Endodermal cell (in vitro differentiated cells): ENCODE data around the gene ONECUT3. TPM values are rescaled to one million over a fixed set of nuclear protein-coding genes. Genes with fewer than 3 reads are reported as not detected.

Experiments used
- DNase-seq: peaks from one replicate; pipeline ENCODE4 v3.0.0-alpha.2; 2017
- H3K27ac ChIP-seq: 2 replicates; pipeline ENCODE4 v1.5.1; 2013; ENCODE audit warnings: mild to moderate bottlenecking, low read depth, low read length, moderate library complexity
- H3K27me3 ChIP-seq: 2 replicates; pipeline ENCODE4 v1.6.1; 2013; ENCODE audit warnings: mild to moderate bottlenecking, low read length, moderate library complexity; ENCODE audit not compliant: insufficient read depth, control insufficient read depth, poor library complexity, severe bottlenecking
- H3K36me3 ChIP-seq: 2 replicates; pipeline ENCODE4 v1.7.0; 2013; ENCODE audit warnings: mild to moderate bottlenecking, low read length, moderate library complexity; ENCODE audit not compliant: control insufficient read depth, insufficient read depth
- H3K4me1 ChIP-seq: one replicate; pipeline ENCODE4 v1.7.0; 2013; ENCODE audit warnings: low read length; ENCODE audit not compliant: control insufficient read depth, insufficient read depth
- H3K4me3 ChIP-seq: 2 replicates; pipeline ENCODE4 v1.5.1; 2013; ENCODE audit warnings: mild to moderate bottlenecking, low read length, moderate library complexity
- H3K9ac ChIP-seq: 2 replicates; pipeline ENCODE4 v1.6.1; 2013; ENCODE audit warnings: mild to moderate bottlenecking, low read length, moderate library complexity; ENCODE audit not compliant: poor library complexity, severe bottlenecking; ENCODE audit errors: extremely low read depth
- H3K9me3 ChIP-seq: 2 replicates; pipeline ENCODE4 v1.6.1; 2013; ENCODE audit warnings: mild to moderate bottlenecking, low read length, moderate library complexity; ENCODE audit not compliant: control insufficient read depth
- H3K27ac Mint-ChIP-seq: 2 replicates; pipeline ENCODE4 v1.8.0; 2020; ENCODE audit warnings: mixed read lengths
- H3K27me3 Mint-ChIP-seq: 2 replicates; pipeline ENCODE4 v1.8.0; 2021; ENCODE audit warnings: mild to moderate bottlenecking, mixed read lengths; ENCODE audit not compliant: insufficient read depth
- H3K36me3 Mint-ChIP-seq: 2 replicates; pipeline ENCODE4 v1.8.0; 2020; ENCODE audit warnings: low read depth, mixed read lengths
- H3K4me1 Mint-ChIP-seq: 2 replicates; pipeline ENCODE4 v1.8.0; 2020; ENCODE audit warnings: mixed read lengths
- H3K4me3 Mint-ChIP-seq: 2 replicates; pipeline ENCODE4 v1.8.0; 2020; ENCODE audit warnings: mild to moderate bottlenecking, moderate library complexity, mixed read lengths
- H3K9me3 Mint-ChIP-seq: 2 replicates; pipeline ENCODE4 v1.8.0; 2020; ENCODE audit warnings: mild to moderate bottlenecking, mixed read lengths
- WGBS, 2 experiments: methylation state at CpG; one replicate each; pipeline versions ENCODE4 v1.1.5 to v1.1.7; 2013; ENCODE audit warnings: missing lambda C conversion rate in 2 of 2, mixed read lengths in 1 of 2; ENCODE audit not compliant: insufficient coverage in 1 of 2, insufficient read length in 1 of 2; 5-methylcytosine and 5-hydroxymethylcytosine counted together
- total RNA-seq, 2 donors: library from RNA; stranded (reverse); fragmentation: NEBNext Ultra II Directional in 1 of 2; extraction: Animal tissue kit (Norgen Biotek cat#: 25700) in 1 of 2; gene quantifications; 2 replicates in 1 of 2; 3 replicates in 1 of 2; pipeline ENCODE4 v1.2.1, GENCODE V29; 2021
- TF ChIP-seq, protein P1 (sequence below): fragments of 200-600 bp; sonication (generic); conservative IDR thresholded peaks from 2 replicates; pipeline ENCODE4 v1.5.0; 2021; ENCODE audit warnings: antibody characterized with exemption, mild to moderate bottlenecking

Gene ONECUT3
- total RNA-seq, 2 donors from 2014 or later = 0.04 TPM; not detected in 1

DNA sequence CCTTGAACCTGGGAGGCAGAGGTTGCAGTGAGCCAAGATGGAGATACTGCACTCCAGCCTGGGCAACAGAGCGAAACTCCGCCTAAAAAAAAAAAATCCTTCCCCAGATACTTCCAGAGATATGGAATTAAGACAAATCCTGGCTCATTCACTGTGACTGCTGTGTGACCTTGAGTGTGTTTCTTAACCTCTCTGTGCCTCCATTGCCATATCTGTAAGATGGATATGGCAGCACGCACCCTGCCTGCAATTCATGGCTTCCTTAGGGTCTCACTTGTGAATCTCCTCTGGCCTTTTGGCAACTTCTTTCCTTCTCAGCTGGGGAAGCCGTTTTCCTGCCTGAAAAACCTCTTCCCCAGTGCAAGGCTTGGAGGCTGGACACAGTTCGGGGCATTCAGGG is 33.8 kb upstream of the ONECUT3 start:
- no peak overlapping the region for H3K27ac ChIP-seq
- H3K36me3 ChIP-seq = no peaks in the 10 kb centered on the region
- H3K4me3 ChIP-seq = no peak overlapping the region
- H3K9me3 ChIP-seq = no peaks in the 10 kb centered on the region
- no peaks in the 10 kb centered on the region for H3K36me3 Mint-ChIP-seq
- TF ChIP-seq, protein P1, sequence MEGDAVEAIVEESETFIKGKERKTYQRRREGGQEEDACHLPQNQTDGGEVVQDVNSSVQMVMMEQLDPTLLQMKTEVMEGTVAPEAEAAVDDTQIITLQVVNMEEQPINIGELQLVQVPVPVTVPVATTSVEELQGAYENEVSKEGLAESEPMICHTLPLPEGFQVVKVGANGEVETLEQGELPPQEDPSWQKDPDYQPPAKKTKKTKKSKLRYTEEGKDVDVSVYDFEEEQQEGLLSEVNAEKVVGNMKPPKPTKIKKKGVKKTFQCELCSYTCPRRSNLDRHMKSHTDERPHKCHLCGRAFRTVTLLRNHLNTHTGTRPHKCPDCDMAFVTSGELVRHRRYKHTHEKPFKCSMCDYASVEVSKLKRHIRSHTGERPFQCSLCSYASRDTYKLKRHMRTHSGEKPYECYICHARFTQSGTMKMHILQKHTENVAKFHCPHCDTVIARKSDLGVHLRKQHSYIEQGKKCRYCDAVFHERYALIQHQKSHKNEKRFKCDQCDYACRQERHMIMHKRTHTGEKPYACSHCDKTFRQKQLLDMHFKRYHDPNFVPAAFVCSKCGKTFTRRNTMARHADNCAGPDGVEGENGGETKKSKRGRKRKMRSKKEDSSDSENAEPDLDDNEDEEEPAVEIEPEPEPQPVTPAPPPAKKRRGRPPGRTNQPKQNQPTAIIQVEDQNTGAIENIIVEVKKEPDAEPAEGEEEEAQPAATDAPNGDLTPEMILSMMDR = no peak
- H3K9me3 Mint-ChIP-seq = no peaks in the 10 kb centered on the region
- no peaks in the 10 kb centered on the region for H3K4me1 ChIP-seq
- H3K27ac Mint-ChIP-seq = no peak overlapping the region
- H3K27me3 Mint-ChIP-seq = peaks cover 76% of the 10 kb centered on the region
- no peak overlapping the region for H3K9ac ChIP-seq
- no peak for DNase-seq
- peak overlapping the region; percentile 20 for H3K4me3 Mint-ChIP-seq
- 88 to 92% methylated on average over 3 to 5 of the region's 5 CpGs for WGBS, 2 experiments
- H3K27me3 ChIP-seq = peaks cover 43% of the 10 kb centered on the region
- no peaks in the 10 kb centered on the region for H3K4me1 Mint-ChIP-seq

DNA sequence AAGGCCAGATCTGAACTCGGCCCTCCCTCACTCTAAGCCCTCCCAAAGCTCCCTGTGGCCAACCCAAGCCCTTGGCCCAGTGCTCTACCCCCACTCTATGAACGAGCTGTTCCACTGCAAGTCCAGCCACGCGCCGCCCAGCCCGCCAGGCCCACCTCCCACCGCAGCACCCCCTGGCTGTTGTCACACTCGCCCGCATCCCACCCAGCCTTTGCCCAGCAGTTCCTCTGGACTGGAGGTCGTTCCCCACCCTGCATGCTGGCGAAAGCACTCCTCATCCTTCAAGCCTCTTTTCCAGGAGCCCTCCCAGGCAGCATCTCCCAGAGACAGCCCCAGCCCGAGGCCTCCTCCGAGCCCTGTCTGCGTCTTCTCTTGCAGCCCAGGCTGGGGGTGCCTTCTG is 33.1 kb upstream of the ONECUT3 start:
- Mint-ChIP-seq H3K4me3 (no peak overlapping the region), H3K27me3 (peaks cover 81% of the 10 kb centered on the region), H3K27ac (no peak overlapping the region), H3K36me3 (no peaks in the 10 kb centered on the region), H3K4me1 (no peaks in the 10 kb centered on the region), H3K9me3 (no peaks in the 10 kb centered on the region)
- no peaks in the 10 kb centered on the region for H3K4me1 ChIP-seq
- H3K36me3 ChIP-seq = no peaks in the 10 kb centered on the region
- no peak overlapping the region for H3K27ac ChIP-seq
- TF ChIP-seq, protein P1 = peak; percentile 16
- no peak overlapping the region for H3K9ac ChIP-seq
- no peak for DNase-seq
- whole genome bisulfite sequencing, 2 experiments = 84 to 93% methylated on average over 9 to 14 of the region's 14 CpGs
- H3K27me3 ChIP-seq = peaks cover 40% of the 10 kb centered on the region
- no peaks in the 10 kb centered on the region for H3K9me3 ChIP-seq
- no peak overlapping the region for H3K4me3 ChIP-seq

DNA sequence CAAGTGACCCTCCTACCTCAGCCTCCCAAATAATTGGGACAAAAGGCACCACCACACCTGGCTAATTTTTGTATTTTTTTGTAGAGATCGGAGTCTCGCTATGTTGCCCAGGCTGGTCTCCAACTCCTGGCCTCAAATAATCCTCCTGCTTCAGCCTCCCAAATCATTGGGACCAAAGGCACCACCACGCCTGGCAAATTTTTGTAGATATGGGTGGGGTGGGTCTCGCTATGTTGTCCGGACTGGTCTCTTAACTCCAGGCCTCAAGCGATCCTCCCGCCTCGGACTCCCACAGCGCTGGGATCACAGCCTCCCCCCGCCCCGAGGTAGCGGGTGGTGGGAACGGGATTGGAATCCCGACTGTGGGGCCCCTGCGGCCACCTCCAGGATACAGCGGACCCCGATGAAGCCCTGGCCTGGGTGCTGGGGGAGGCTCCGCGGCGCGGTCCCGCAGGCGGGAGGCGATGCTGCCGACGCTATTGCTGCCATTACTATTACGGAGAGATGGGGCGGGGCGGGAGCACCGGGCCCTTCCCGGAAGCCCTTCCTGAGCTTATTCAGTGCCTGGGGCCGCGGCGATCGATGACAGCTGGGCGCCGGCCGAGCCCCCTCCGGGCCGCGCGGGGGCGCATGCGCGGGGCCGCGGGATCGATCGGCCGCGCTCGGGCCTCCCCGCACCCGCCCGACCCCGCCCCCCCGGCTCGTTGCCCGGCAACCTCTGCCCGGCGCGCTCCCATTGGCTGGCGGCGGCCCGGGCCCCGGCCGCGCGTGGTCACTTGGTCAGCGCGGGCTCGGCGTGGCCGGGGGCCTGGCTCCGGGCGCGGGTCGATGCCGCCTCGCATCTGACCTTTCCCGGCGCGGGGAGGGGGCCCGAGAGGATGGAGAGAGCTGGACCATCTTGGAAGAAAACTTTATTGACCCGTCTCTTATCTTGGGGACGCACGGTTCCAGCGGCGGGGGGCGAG is 27.9 kb upstream of the ONECUT3 start:
- Histone ChIP-seq H3K4me1 (no peaks in the 10 kb centered on the region), H3K27me3 (peaks cover 45% of the 10 kb centered on the region), H3K9me3 (no peaks in the 10 kb centered on the region), H3K4me3 (peak overlapping the region; percentile 81), H3K27ac (no peak overlapping the region), H3K36me3 (no peaks in the 10 kb centered on the region), H3K9ac (no peak overlapping the region)
- Mint-ChIP-seq H3K9me3 (no peaks in the 10 kb centered on the region), H3K27ac (no peak overlapping the region), H3K27me3 (peaks cover 75% of the 10 kb centered on the region), H3K4me1 (no peaks in the 10 kb centered on the region), H3K4me3 (peak overlapping the region; percentile 45), H3K36me3 (no peaks in the 10 kb centered on the region)
- DNase-seq = peak; percentile 92
- 0 to 8% methylated on average over 13 to 90 of the region's 90 CpGs for WGBS, 2 experiments
- TF ChIP-seq, protein P1 = peak; percentile 15
